ENCODE results near the gene PATZ1. TPM values are rescaled to one million over a fixed set of nuclear protein-coding genes. Genes with fewer than 3 reads are reported as not detected.

PATZ1 gene
- total and polyA plus RNA-seq, 2 of the 8 experiments (the other 6 are each of a cell fraction or from before 2014, with no cell fraction given), result 62.1 to 70.9 TPM

GRCh38 chr22:31363885-31364465, 17.8 kb upstream of the PATZ1 start (continued):
- no peak for TF ChIP-seq MAX (IDR thresholded peaks at IDR 0.05)
- TF ChIP-seq JUN (IDR thresholded peaks at IDR 0.05; ENCODE audit: low read depth, low read length), result no peak
- TF ChIP-seq TCF12 (IDR thresholded peaks at IDR 0.05; ENCODE audit: low read depth, low read length), result no peak
- no peak for TF ChIP-seq SP2 (IDR thresholded peaks at IDR 0.05; ENCODE audit: low read length)
- TF ChIP-seq POLR2A (IDR thresholded peaks at IDR 0.05; ENCODE audit: control extremely low read depth in 1 of 2, low read depth in 2 of 2, low read length in 2 of 2), result no peak
- no peak for TF ChIP-seq CEBPB (IDR thresholded peaks at IDR 0.05; ENCODE audit: low read depth, low read length)
- no peak for TF ChIP-seq SUZ12 (IDR thresholded peaks at IDR 0.05; ENCODE audit: low read length)
- no peak for TF ChIP-seq RNF2 (IDR thresholded peaks at IDR 0.05; ENCODE audit: borderline replicate concordance, low read depth, low read length, missing control alignments, poor library complexity, severe bottlenecking)
